ENCODE results near the gene GALNT11.
"Not testable (repeated sequence)": the region's sequence is repeated elsewhere in the genome, so short reads cannot be mapped to it uniquely, and the experiment has no call there.

Gene GALNT11

DNA sequence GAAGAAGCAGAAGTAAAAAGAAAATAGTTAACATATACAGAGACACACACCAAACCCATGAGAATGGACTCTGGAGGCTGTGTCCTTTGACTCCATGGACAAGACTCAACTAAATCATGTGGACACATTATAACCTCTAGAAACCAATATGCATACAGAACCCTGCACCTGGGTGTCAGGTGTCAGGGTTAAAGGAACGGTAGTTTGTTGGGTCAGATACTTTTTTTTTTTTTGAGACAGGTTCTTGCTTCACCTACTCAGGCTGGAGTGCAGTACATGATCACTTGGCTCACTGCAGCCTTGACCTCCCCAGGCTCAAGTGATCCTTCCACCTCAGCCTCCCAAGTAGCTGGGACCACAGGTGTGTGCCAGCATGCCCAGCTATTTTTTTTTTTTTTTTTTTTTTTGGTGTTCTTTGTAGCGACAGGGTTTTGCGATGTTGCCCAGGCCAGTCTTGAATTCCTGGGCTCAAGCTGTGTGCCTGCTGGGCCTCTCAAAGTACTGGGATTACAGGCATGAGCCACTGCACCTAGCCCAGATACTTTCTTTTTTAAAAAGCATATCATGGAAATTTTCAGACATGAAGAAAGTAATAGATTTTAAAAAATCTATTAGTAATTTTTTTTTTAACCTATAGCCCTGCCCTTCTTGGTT lies 31.3 kb downstream of the GALNT11 start:
- H3K4me1 ChIP-seq: no peaks in the 10 kb centered on the region; the same call in 1 of the 2 replicates
- H3K9me3 ChIP-seq: no peaks in the 10 kb centered on the region
- TF ChIP-seq, protein P1, sequence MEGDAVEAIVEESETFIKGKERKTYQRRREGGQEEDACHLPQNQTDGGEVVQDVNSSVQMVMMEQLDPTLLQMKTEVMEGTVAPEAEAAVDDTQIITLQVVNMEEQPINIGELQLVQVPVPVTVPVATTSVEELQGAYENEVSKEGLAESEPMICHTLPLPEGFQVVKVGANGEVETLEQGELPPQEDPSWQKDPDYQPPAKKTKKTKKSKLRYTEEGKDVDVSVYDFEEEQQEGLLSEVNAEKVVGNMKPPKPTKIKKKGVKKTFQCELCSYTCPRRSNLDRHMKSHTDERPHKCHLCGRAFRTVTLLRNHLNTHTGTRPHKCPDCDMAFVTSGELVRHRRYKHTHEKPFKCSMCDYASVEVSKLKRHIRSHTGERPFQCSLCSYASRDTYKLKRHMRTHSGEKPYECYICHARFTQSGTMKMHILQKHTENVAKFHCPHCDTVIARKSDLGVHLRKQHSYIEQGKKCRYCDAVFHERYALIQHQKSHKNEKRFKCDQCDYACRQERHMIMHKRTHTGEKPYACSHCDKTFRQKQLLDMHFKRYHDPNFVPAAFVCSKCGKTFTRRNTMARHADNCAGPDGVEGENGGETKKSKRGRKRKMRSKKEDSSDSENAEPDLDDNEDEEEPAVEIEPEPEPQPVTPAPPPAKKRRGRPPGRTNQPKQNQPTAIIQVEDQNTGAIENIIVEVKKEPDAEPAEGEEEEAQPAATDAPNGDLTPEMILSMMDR (IDR thresholded peaks at IDR 0.05; ENCODE audit: low read depth, low read length): no peak
- no peak for DNase-seq
- no peak overlapping the region for H3K4me3 ChIP-seq (ENCODE audit: low read depth, low read length)
- no peaks in the 10 kb centered on the region for H3K27me3 ChIP-seq
- H3K36me3 ChIP-seq: no peaks in the 10 kb centered on the region

DNA sequence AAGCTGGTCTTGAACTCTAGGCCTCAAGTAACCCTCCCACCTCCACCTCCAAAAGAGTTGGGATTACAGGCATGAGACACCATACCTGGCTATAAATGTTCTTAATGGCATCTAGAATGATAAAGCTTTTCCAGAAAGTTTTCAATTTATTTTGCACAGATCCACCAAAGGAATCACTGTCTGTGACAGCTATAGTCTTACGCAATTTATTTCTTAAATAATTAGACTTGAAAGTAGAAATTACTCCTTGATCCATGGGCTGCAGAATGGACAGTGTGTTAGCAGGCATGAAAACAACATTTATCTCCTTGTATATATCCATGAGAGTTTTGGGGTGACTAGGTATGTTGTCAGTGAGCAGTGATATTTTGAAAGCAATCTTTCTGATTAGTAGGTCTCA lies 33.8 kb downstream of the GALNT11 start:
- no peaks in the 10 kb centered on the region for H3K36me3 ChIP-seq
- no peak for DNase-seq
- no peak overlapping the region for H3K4me3 ChIP-seq (ENCODE audit: low read depth, low read length)

DNA sequence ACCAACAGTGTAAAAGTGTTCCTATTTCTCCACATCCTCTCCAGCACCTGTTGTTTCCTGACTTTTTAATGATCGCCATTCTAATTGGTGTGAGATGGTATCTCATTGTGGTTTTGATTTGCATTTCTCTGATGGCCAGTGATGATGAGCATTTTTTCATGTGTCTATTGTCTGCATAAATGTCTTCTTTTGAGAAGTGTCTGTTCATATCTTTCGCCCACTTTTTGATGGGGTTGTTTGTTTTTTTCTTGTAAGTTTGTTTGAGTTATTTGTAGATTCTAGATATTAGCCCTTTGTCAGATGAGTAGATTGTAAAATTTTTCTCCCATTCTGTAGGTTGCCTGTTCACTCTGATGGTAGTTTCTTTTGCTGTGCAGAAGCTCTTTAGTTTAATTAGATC lies 35.6 kb downstream of the GALNT11 start:
- not testable (repeated sequence) for H3K27me3 ChIP-seq; H3K36me3 ChIP-seq; H3K9me3 ChIP-seq; H3K4me3 ChIP-seq (ENCODE audit: low read depth, low read length); DNase-seq; H3K4me1 ChIP-seq

More for the DNA sequence above, 33.8 kb downstream of the GALNT11 start:
- no peaks in the 10 kb centered on the region for H3K4me1 ChIP-seq
- TF ChIP-seq, protein P1 (IDR thresholded peaks at IDR 0.05; ENCODE audit: low read depth, low read length): no peak
- H3K27me3 ChIP-seq: no peaks in the 10 kb centered on the region
- no peaks in the 10 kb centered on the region for H3K9me3 ChIP-seq

DNA sequence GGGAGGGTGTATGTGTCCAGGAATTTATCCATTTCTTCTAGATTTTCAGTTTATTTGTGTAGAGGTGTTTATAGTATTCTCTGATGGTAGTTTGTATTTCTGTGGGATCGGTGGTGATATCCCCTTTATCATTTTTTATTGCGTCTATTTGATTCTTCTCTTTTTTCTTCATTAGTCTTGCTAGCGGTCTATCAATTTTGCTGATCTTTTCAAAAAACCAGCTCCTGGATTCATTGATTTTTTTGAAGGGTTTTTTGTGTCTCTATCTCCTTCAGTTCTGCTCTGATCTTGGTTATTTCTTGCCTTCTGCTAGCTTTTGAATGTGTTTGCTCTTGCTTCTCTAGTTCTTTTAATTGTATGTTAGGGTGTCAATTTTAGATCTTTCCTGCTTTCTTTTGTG lies 37.7 kb downstream of the GALNT11 start:
- not testable (repeated sequence) for DNase-seq; H3K36me3 ChIP-seq; H3K9me3 ChIP-seq; H3K4me1 ChIP-seq; H3K27me3 ChIP-seq; H3K4me3 ChIP-seq (ENCODE audit: low read depth, low read length)

DNA sequence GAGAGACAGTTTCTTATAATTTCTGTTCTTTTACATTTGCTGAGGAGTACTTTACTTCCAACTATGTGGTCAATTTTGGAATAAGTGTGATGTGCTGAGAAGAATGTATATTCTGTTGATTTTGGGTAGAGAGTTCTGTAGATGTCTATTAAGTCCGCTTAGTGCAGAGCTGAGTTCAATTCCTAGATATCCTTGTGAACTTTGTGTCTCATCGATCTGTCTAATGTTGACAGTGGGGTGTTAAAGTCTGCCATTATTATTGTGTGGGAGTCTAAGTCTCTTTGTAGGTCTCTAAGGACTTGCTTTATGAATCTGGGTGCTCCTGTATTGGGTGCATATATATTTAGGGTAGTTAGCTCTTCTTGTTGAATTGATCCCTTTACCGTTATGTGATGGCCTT lies 38.3 kb downstream of the GALNT11 start:
- H3K9me3 ChIP-seq; H3K36me3 ChIP-seq; H3K27me3 ChIP-seq; H3K4me1 ChIP-seq; H3K4me3 ChIP-seq (ENCODE audit: low read depth, low read length); DNase-seq: not testable (repeated sequence)

DNA sequence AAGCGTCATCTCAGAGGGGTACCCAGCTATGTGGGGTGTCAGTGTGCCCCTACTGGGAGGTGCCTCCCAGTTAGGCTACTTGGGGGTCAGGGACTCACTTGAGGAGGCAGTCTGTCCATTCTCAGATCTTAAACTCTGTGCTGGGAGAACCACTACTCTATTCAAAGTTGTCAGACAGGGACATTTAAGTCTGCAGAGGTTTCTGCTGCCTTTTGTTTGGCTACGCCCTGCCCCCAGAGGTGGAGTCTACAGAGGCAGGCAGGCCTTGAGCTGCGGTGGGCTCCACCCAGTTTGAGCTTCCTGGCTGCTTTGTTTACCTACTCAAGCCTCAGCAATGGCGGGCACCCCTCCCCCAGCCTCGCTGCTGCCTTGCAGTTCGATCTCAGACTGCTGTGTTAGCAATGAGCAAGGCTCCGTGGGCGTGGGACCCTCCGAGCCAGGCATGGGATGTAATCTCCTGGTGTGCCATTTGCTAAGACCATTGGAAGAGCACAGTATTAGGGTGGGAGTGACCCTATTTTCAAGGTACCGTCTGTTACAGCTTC lies 40.4 kb downstream of the GALNT11 start:
- H3K36me3 ChIP-seq; H3K9me3 ChIP-seq; DNase-seq; H3K4me3 ChIP-seq (ENCODE audit: low read depth, low read length); H3K4me1 ChIP-seq; H3K27me3 ChIP-seq: not testable (repeated sequence)

DNA sequence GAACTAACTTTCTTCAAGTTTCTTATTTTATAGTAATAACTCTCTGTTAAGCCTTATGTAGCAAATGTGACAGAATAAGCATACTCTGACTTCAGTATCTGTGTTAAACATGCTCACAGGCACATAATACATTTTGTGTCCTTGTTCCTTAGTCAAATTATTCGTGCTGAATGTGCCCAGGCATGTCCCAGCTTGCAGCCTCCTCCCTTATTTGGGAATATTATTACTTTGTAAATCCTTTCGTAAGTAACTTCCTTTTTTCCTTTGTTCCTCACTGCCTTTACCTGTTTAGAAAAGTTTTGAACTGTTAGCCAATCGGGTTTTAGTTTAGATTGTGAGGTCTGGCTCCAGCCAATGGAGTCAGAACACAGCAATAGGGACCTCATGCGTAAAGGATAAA lies 46.9 kb downstream of the GALNT11 start:
- TF ChIP-seq, protein P1 (IDR thresholded peaks at IDR 0.05; ENCODE audit: low read depth, low read length): no peak
- peaks cover 11% of the 10 kb centered on the region; the same call in 1 of the 2 replicates for H3K4me1 ChIP-seq
- H3K9me3 ChIP-seq: no peaks in the 10 kb centered on the region
- DNase-seq: no peak
- no peaks in the 10 kb centered on the region for H3K27me3 ChIP-seq
- H3K4me3 ChIP-seq (ENCODE audit: low read depth, low read length): no peak overlapping the region
- no peaks in the 10 kb centered on the region for H3K36me3 ChIP-seq

DNA sequence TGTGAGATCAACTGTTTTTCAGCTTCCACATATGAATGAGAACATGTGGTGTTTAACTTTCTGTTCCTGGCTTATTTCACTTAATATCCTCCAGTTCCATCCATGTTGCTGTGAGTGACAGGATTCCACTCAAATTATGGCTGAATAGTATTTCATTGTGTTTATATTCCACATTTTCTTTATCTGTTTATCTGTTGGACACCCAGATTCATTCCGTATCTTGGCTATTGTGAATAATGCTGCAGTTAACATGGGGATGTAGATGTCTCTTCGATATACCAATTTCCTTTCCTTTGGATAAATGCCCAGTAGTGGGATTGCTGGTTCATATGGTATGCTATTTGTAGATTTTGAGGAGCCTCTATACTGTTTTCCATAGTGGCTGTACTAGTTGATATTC lies 47.9 kb downstream of the GALNT11 start:
- Histone ChIP-seq H3K4me3 (ENCODE audit: low read depth, low read length) (no peak overlapping the region), H3K27me3 (no peaks in the 10 kb centered on the region), H3K4me1 (peaks cover 13% of the 10 kb centered on the region; the same call in 1 of the 2 replicates), H3K36me3 (no peaks in the 10 kb centered on the region), H3K9me3 (no peaks in the 10 kb centered on the region)
- no peak for DNase-seq
- TF ChIP-seq, protein P1 (IDR thresholded peaks at IDR 0.05; ENCODE audit: low read depth, low read length): no peak
